Esophagus squamous epithelium (tissue), 5 donors: ENCODE data around the gene IMMP2L. TPM values are rescaled to one million over a fixed set of nuclear protein-coding genes. Genes with fewer than 3 reads are reported as not detected.

ENCODE experiments used
- DNase-seq: peaks from one replicate; lab custom pipeline; 2025; lab: John Stamatoyannopoulos, UW
- H3K27ac ChIP-seq, 4 donors: fragments of 200-600 bp; sonication (generic); one replicate each; pipeline ENCODE4 v1.5.1; 2016 to 2019; ENCODE audit warnings: mild to moderate bottlenecking in 1 of 4
- H3K27me3 ChIP-seq, 4 donors: fragments of 200-600 bp; sonication (generic); 1 replicate in 3 of 4; 2 replicates in 1 of 4; pipeline versions ENCODE4 v1.5.1 to v1.6.0; 2017 to 2021; ENCODE audit warnings: antibody characterized with exemption in 1 of 4
- H3K36me3 ChIP-seq, 3 donors: fragments of 200-600 bp; sonication (generic); one replicate each; pipeline ENCODE4 v1.5.1; 2016 to 2019
- H3K4me1 ChIP-seq, 3 donors: fragments of 200-600 bp; sonication (generic); one replicate each; pipeline ENCODE4 v1.5.1; 2017 to 2019
- H3K4me3 ChIP-seq, 4 donors: fragments of 200-600 bp; sonication (generic); 1 replicate in 3 of 4; 2 replicates in 1 of 4; pipeline ENCODE4 v1.5.1; 2016 to 2019; ENCODE audit warnings: mild to moderate bottlenecking in 2 of 4, moderate library complexity in 1 of 4
- H3K9me3 ChIP-seq, 3 donors: fragments of 200-600 bp; sonication (generic); one replicate each; pipeline ENCODE4 v1.5.1; 2016 to 2019
- POLR2A ChIP-seq, 4 donors: fragments of 450-650 bp; IDR thresholded peaks; one replicate each; pipeline ENCODE4 v1.6.1; 2017; ENCODE audit warnings: antibody characterized with exemption in 4 of 4, mild to moderate bottlenecking in 4 of 4, moderate library complexity in 3 of 4
- WGBS, 2 donors: methylation state at CpG; one replicate each; pipeline ENCODE4 v1.1.5; 2018; 5-methylcytosine and 5-hydroxymethylcytosine counted together
- intact Hi-C: fragments of 100-400 bp; cut with DNase I; formaldehyde crosslinking; loops from one replicate; pipeline ENCODE4 v1.15.0; 2022
- total RNA-seq, 4 donors: library from RNA; depleted of rRNA; stranded (reverse); fragments of >200 nt; gene quantifications; one replicate each; pipeline ENCODE4 v1.1.0, GENCODE V29; 2016
- TF ChIP-seq, protein P1 (sequence below), 6 experiments: fragments of 450-650 bp in 4 of 6; fragments of 200-600 bp in 2 of 6; sonication (generic) in 2 of 6; IDR thresholded peaks; one replicate each; pipeline ENCODE4 v1.5.1; 2016 to 2019; ENCODE audit warnings: antibody characterized with exemption in 6 of 6, mild to moderate bottlenecking in 4 of 6, moderate library complexity in 4 of 6
- donor health status: DM: yes; HTN: yes; CAD: no.

Gene IMMP2L
- total RNA-seq, 4 donors from 2014 or later: 1.6 to 21.7 (median 5.4) TPM

GRCh38 chr7:110831419-110831818, 730.9 kb downstream of the IMMP2L start:
- DNase-seq: no peak
- intact Hi-C loops: no loop called here
- Histone ChIP-seq H3K27ac (no peak overlapping the region), H3K4me3 (no peak overlapping the region), H3K27me3 (no peaks in the 10 kb centered on the region), H3K9me3 (no peaks in the 10 kb centered on the region), H3K4me1 (no peaks in the 10 kb centered on the region), H3K36me3 (no peaks in the 10 kb centered on the region)
- 50 to 66% methylated on average over 3 of the region's 3 CpGs for whole genome bisulfite sequencing, 2 donors
- TF ChIP-seq POLR2A (IDR thresholded peaks at IDR 0.05): no peak
- TF ChIP-seq, protein P1, sequence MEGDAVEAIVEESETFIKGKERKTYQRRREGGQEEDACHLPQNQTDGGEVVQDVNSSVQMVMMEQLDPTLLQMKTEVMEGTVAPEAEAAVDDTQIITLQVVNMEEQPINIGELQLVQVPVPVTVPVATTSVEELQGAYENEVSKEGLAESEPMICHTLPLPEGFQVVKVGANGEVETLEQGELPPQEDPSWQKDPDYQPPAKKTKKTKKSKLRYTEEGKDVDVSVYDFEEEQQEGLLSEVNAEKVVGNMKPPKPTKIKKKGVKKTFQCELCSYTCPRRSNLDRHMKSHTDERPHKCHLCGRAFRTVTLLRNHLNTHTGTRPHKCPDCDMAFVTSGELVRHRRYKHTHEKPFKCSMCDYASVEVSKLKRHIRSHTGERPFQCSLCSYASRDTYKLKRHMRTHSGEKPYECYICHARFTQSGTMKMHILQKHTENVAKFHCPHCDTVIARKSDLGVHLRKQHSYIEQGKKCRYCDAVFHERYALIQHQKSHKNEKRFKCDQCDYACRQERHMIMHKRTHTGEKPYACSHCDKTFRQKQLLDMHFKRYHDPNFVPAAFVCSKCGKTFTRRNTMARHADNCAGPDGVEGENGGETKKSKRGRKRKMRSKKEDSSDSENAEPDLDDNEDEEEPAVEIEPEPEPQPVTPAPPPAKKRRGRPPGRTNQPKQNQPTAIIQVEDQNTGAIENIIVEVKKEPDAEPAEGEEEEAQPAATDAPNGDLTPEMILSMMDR (IDR thresholded peaks at IDR 0.05): no peak

DNA sequence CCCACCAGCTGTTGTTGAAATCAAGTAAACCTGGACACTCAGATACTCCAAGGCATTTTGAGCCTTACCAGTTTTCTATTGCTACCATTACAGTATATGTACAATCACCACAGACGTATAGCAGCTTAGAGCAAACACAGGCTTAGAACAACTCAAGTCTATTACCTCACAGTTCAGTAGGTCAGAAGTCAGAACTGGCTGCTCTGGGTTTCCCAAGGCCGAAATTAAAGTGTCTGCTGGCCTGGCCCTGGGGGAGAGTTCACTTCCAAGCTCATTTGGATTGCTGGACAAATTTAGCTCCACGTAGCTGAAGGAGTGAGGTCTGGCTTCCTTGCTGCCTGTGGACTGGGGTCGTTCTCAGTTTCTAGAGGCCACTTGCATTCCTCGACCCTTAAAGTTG, 731.5 kb downstream of the IMMP2L start:
- DNase-seq: no peak
- intact Hi-C loops: no loop called here
- no peak overlapping the region for H3K4me3 ChIP-seq
- no peak overlapping the region for H3K27ac ChIP-seq
- 80 to 85% methylated on average over 5 of the region's 5 CpGs for WGBS, 2 donors
- no peaks in the 10 kb centered on the region for H3K27me3 ChIP-seq
- H3K9me3 ChIP-seq: no peaks in the 10 kb centered on the region
- no peaks in the 10 kb centered on the region for H3K36me3 ChIP-seq
- H3K4me1 ChIP-seq: no peaks in the 10 kb centered on the region
- TF ChIP-seq, protein P1 (IDR thresholded peaks at IDR 0.05): no peak
- no peak for TF ChIP-seq POLR2A (IDR thresholded peaks at IDR 0.05)

DNA sequence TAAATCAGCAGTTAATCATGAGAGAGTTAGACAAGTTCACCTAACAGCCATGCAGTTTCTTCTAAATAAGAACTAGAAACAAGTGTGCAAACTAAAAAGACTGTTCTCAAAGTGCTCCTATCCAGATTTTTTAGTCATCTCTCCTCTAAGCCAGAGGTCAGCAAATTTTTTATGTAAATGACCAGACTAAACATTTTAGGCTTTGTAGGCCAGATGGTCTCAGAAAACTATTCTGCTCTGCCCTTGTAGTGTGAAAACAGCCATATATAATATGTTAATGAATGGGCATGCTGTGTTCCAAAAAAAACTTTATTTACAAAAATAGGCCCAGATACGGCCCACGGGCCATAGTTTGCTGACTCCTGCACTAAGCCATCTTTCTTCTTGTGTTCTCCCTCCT, 734.4 kb downstream of the IMMP2L start:
- no peaks in the 10 kb centered on the region for H3K36me3 ChIP-seq
- H3K4me3 ChIP-seq: no peak overlapping the region
- H3K4me1 ChIP-seq: no peaks in the 10 kb centered on the region
- H3K27ac ChIP-seq: no peak overlapping the region
- 65 to 97% methylated on average over 2 of the region's 2 CpGs for WGBS, 2 donors
- no peak for DNase-seq
- H3K27me3 ChIP-seq: no peaks in the 10 kb centered on the region
- intact Hi-C loops: no loop called here
- H3K9me3 ChIP-seq: no peaks in the 10 kb centered on the region
- TF ChIP-seq, protein P1 (IDR thresholded peaks at IDR 0.05): no peak
- TF ChIP-seq POLR2A (IDR thresholded peaks at IDR 0.05): no peak

- WGBS, 2 donors: 20 to 64% methylated on average over 1 of the region's 1 CpG
- intact Hi-C loops: no loop called here
Observed at GRCh38 chr7:110827287-110827855, 734.9 kb downstream of the IMMP2L start.

DNA sequence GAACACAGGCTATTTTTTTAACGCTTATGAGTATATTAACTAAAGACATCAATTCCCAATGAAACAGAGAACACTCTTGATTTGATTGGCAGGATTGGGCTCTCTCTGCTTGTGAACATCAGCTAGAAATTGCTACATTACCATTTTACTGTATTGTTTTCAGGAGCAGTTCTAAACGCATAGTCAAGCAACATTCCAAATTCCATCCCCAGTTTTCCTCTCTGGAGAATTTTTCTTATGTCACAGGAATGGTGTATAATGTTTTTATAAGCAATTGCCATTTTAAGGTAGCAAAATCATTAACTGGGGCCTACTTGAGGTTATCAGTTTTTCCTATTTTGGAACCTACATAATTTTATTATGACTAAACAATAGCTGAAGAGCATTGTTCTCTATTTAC, 748.3 kb downstream of the IMMP2L start:
- TF ChIP-seq, protein P1 (IDR thresholded peaks at IDR 0.05): no peak
- no peak for TF ChIP-seq POLR2A (IDR thresholded peaks at IDR 0.05)
- 63 to 80% methylated on average over 2 of the region's 2 CpGs for WGBS, 2 donors
- DNase-seq: no peak
- Histone ChIP-seq H3K4me1 (no peaks in the 10 kb centered on the region), H3K36me3 (no peaks in the 10 kb centered on the region), H3K4me3 (no peak overlapping the region), H3K27me3 (no peaks in the 10 kb centered on the region), H3K27ac (no peak overlapping the region), H3K9me3 (no peaks in the 10 kb centered on the region)
- intact Hi-C loops: no loop called here

More at GRCh38 chr7:110827287-110827855, 734.9 kb downstream of the IMMP2L start:
- Histone ChIP-seq H3K4me3 (no peak overlapping the region), H3K27ac (no peak overlapping the region), H3K27me3 (no peaks in the 10 kb centered on the region), H3K4me1 (no peaks in the 10 kb centered on the region), H3K9me3 (no peaks in the 10 kb centered on the region), H3K36me3 (no peaks in the 10 kb centered on the region)
- no peak for DNase-seq
- no peak for TF ChIP-seq POLR2A (IDR thresholded peaks at IDR 0.05)
- TF ChIP-seq, protein P1 (IDR thresholded peaks at IDR 0.05): no peak
